Myocyte (in vitro differentiated cells): ENCODE measurements around the gene HEXD. TPM values are rescaled to one million over a fixed set of nuclear protein-coding genes. Genes with fewer than 3 reads are reported as not detected.
"Not testable (repeated sequence)": the region's sequence is repeated elsewhere in the genome, so short reads cannot be mapped to it uniquely, and the experiment has no call there.

Experiments used
- DNase-seq: peaks from one replicate; pipeline ENCODE4 v3.0.0-alpha.2; 2012; ENCODE audit warnings: low read depth
- total RNA-seq: library from RNA; depleted of rRNA; stranded (reverse); fragments of >200 nt; gene quantifications from 2 replicates; pipeline ENCODE4 v1.2.3, GENCODE V29; 2014

Gene HEXD
- total RNA-seq, 1 donor from 2014 or later: 30.2 TPM

DNA sequence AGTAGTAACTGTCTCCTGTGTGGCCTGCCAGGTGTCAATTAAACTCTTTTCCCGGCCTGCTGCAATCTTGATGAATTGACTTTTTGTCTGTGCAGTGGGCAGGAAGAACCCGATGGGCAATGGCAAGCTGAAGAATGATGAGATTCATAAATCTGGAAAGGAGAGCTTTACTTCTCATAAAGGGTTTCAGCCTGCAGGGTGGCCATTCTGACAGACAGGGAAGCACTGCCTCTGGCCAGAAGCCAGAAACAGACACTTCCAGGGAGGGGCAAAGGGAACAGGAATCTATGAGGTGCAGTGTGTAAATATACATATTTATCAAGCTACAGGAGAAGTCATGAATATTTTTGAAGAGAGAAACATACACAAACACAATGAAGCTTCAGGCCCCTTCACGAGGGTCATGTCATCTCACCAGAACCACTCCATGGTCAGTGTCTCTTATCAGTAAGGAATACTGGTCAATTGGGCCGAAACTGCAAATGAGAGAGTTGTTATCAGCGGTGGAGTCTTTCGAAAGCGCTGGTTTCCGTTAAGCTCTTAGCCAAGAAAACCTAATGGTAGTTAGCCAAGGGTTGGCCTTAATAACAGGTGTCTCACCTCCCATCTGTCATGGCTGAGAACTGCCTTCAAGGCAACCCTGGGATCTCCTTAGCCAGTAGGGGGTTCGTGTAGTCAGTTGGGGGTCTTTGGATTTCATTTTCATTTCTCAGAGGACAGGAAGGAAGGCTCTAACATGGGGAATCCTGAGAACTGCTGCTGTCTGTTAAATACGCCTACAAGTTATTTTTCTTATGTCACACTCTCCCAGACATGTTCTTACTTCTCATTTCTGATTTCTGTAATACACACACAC is 39.2 kb downstream of the HEXD start:
- no peak for DNase-seq

DNA sequence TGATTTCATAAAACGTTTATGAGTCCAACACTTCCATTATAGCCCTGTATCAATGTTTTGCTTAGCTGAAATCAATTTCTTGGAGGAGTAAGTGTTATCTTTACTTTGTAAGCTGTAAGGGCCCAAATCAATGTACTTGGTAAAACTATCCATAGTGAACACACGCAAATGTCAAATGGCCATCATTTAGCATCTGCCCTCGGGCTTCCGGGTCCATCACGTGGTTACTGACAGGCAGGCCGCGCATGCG is 39.7 kb downstream of the HEXD start:
- DNase-seq: no peak

DNA sequence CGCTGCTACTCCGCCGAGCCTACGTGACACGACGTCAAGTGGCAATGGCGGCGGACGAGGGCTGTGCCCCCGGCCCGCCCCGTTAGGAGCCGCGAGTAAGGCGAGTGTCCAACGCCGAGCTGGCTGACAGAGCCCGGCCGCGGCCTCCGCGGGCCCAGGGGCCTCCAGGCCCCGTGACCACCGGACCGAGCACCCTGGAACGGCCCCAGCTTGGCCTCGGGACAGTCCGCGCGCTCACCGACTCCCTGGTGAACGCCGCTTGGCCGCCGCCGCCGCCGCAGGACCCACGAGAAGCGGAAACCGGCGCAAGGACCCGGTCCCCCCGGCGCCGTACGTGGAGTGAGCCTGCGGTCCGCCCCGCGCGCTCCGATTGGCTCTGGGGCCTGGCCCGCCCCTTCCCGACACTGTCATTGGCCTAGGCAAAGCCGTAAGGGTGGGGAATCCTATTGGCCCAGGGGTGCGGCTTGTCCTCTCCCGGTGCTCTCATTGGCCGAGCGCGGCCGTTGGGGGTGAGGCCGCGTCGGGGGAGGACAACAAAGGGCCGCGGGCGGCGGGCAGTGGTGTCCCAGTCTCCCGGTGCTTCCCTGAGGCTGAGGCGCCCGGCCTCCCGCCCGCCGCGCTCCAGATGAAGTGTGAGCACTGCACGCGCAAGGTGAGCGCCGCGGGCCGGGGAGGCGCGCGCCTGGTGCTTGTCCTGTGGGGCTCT is 40.2 kb downstream of the HEXD start, which contains the start of gene NARF:
Gene NARF, plus strand, starts transcription at position 563 of the 706 bp plus-strand sequence. Its CDS starts 63 bp downstream, at position 626.
- peak; percentile 99 for DNase-seq

DNA sequence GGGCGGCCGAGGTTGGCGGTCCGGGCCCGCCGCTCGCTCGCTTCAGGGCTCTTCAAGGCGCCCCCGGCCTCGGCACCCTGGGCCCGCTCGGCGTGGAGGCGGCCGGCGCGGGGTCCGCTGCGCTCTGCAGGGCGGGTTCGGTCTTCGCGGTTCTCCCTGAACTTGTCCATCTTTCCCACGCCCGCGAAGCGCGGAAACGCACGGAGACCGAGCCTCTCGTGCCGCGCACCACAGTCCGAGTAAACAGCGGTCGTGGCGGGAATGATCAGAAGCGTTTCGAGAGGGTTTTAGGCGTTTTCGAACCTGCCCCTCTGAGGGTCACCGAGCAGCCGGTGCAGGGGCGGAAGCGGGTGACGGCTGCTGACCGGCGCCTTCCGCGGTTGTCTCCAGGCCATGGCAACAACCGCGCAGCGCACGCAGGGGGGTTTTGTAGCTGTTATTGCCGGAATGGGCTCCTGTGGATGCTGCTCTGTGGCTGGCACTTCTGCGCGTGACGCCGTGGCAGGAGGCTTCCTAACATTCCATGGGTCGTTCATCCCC is 40.8 kb downstream of the HEXD start:
- DNase-seq: peak; percentile 54

DNA sequence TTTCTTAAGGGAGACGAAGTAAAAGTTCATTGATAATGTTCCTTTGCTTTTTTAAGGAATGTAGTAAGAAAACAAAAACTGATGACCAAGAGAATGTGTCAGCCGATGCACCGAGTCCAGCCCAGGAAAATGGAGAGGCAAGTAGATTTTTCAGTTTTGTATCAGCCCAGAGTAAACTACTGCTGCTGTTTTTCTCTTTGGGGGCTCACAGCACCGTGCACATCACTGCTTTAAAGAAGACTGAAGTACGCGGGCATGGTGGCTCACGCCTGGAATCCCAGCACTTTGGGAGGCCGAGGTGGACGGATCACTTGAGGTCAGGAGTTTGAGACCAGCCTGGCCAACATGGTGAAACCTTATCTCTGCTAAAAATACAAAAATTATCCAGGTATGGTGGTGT is 41.8 kb downstream of the HEXD start:
- not testable (repeated sequence) for DNase-seq

DNA sequence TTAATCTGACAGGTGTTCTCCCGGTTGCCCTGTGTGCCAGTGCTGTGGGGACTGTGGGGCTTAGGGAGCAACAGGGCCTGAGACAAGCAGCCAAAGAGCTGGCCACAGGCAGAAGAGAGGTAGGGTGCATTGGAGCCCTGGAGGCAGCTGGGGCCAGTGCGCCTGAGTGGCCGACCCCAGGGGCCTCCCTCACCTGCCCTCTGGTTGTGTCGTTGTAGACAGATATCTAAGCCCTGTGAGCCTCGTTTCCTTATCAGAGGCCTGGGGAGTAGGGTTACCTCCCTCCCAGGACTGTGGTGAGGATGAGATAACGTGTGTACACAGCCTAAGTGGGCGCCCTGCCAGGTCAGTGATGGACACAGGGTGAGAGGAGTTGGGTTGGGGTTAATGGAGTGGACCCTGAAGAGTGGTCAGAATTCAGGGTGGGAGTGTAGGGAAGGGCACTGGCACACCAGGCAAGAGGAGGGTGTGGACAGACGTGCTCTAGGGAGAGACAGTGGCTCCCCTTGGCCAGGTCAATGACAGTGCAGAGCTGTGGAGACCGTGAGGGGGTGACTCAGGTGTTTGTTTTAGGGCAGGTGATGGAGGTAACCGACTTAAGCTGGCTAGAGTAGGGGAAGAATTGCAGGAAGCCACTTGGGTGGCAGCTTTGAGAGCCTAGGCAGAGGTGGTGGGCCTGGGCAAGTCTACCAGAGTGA is 43.8 kb downstream of the HEXD start:
- no peak for DNase-seq

DNA sequence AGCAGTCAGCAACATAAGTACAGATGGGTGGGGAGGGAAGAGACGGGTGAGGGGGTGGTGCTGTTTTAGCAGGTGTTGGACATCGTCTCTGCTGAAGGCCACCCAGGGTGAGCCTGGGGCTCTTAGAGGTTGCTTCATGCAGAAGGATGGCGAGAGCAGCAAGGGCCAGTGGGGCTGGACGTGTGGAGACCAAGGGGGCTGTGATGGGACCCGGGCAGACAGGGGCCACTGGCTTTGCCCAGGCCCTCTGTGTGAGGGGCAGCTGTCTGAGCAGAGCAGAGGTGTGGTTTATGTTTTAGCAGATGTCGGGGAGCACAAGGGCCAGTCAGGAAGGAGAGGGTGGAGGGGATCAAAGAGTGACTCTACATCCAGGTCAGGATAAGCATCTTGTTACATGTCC is 45.2 kb downstream of the HEXD start:
- DNase-seq: no peak

DNA sequence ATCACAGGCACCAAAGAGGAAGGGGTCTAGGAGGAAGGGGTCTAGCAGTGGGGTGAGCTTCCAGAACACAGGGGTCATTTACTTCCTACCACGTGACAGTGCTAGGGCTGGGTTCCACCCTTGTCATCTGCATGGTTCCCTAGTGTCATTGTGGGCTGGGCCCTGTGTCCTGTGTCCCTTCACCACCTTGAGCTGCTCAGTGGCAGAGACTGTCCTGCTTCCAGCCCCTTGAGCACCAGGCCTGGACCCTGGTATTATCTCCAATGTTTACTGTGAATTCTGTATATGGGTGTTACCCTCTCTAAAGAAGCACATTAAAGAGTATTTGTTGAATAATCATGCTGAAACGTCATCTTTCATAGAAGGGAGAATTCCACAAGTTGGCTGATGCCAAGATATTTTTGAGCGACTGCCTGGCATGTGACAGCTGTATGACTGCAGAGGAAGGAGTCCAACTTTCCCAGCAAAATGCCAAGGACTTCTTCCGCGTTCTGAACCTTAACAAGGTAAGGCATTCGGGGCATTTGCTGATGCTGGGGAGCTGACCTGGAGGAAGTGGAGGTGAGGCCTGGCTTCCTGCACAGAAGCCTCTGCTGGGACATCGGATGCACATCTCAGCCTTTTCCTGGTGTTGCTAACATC is 45.9 kb downstream of the HEXD start:
- DNase-seq: no peak

DNA sequence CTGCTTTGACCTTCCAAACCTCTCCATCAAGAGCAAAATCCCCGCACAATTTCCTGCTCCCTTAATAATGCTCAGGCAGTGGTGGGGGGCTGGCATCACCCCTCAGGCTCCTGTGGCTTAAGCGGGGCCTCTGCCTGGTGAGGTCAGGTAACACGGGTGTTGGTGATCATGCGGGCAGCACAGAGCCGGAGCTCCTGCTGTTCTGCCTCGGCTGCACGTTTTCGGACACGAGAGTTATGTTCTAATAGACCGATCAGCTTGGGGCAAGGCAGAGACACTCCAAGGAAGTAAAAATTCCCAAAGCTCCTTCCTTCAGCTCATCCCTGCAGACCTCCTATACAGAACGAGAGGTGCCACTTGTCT is 46.4 kb downstream of the HEXD start:
- no peak for DNase-seq

DNA sequence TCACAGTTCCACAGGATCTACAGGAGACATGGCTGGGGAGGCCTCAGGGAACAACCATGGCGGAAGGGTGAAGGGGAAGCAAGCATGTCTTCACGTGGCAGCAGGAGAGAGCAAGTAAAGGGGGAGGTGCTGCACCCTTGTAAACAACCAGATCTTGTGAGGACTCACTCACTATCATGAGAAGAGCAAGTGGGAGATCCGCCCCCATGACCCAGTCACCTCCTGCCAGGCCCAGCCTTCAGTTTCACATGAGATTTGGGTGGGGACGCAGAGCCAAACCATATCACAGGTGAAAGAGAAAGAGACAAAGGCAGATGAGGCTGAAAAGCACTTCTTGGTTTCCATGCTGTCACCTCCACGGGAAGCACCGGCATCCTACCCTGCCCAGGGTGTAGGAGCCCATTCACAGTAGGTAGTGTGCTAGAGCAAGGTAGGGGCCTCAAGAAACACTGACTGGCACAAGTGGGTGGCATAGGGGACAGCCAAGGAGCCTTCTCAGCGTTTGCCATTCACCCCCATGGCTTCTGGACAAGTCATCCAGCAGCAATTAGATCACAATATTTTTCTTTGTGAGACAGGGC is 47.0 kb downstream of the HEXD start:
- no peak for DNase-seq

DNA sequence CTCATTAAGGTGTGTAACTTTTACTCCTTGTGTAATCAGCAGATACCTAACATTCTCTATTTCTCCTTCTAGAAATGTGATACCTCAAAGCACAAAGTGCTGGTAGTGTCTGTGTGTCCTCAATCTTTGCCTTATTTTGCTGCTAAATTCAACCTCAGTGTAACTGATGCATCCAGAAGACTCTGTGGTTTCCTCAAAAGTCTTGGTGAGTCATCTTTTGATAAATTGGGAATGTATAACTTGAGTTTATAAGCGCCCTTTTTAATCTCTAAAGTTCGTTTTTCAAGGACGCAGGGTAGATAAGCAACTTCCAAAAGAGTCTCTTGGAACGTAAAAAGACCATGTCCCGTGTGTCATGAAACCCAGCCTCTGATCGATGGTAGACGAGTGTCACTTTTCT is 50.5 kb downstream of the HEXD start:
- DNase-seq: no peak

DNA sequence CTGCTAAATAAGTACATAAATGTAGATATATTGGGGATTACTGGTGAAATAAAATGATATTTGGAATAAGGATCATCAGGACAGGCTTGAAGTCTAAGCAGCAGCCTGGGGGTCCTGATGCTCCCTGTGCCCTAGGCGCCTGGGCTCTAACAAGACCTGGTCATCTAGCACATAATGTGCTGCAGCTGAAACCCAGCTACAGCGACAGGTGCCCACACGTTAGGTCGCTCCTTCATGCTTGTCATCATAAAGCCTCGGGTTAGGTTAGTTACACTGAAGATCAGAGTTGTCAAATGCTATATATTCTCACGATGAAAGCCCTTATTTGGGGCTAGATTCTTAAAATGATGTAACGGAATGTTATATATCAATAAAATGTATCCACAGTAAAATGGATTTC is 51.9 kb downstream of the HEXD start:
- no peak for DNase-seq

DNA sequence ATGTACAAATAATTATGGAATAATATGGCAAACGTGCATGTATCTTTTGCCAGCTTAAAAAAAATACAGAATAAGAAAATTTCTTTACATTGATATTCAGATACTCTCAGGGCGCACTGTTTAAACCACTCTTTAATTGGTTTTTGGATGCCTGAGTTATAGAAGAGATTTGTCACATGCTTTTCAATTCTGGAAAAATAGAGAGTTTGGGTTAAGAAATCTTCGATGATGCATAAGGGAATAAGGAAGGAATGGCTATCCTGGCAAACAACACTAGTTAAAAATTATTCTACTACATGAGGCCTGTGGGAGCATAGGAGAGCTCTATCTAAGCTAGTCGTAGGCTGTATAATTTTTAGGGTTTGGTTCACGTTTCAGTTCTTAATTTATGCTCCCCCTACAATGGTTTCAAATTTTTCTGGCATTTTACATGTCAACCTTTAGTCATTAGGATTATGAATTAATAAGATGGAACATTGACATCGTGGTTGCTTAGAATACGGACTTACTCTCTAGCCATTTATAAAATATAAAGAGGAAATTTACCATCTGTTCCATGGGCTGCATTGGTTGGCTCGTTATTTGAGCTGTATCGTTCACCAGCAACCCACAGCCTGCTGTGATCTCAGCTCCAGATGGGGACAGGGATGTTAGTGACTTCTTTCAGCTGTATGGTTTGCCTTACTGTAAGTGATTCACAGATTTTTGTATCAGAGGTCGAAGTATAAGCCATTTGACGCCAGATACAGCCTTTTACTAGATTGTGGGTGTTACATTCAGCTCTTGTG is 56.3 kb downstream of the HEXD start:
- no peak for DNase-seq

DNA sequence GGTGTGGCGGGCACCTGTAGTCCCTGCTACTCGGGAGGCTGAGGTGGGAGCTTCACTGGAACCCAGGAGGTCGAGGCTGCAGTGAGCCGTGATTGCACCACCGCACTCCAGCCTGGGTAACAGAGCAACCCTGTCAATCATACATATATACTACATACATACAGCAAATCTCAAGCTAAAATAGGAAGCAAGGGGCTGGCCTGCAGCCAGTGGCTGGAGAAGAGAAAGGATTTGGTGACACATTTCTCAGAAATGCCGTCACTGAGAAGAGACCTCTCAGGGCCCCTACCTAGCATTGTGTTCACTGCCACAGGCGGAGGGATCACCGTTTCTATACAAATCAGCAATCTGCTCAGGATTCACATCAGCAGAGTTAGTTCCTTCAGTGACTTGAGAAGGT is 57.3 kb downstream of the HEXD start:
- no peak for DNase-seq

DNA sequence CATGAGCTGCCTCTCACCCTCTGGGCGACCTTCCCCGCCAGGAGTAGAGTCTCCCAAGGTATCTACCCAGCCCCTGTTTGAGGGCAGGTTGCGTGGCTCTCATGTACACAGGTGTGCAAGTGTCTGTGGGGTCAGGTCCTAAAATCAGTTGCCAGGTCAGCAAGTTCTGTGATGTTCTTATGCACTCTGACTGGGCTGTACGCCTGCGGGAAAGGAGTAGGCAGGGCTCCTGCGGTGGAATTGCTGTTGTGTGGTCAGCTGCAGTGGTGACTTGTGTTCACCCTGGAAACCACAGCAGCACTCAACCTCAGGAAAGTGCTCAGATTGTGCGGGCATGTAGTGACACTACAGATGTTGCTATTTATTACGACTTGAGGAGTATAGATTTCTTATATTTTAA is 59.8 kb downstream of the HEXD start:
- peak; percentile 70 for DNase-seq

DNA sequence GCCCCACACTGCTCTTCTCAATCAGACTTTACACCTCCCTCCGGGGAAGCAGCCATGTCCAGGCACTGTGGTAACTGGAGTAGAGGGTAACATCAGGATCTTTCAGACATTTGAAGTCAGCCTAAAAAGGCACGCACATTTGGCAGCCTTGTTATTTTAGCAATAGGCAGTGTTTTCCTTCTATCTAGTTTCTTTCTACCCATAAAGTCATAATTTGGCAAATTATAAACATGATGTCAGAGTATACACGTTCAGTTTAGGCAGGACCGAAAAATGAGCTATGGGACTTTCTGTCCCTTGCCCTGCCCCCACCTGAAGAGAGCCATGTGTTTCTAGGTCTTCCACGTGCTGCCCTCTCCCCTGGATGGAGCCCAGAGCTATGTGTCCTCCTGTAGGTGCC is 61.5 kb downstream of the HEXD start:
- no peak for DNase-seq

DNA sequence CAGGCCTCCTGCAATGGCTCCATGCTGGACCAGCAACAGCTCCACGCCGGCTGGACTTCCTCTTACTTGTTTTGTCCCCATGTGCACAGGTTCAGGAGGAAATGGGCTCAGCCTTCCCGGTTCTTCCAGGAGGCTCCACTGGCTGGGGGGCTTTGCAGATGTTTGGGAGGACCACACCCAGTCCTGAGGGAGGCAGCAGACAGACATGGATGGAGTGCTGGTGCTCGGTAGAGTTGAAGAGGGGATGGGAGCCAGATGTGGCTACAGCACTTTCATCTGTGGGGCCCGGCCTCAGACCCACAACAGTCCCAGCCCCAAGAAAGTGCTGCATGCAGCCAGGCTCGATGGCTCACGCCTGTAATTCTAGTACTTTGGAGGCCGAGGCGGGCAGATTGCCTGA is 62.2 kb downstream of the HEXD start:
- no peak for DNase-seq

DNA sequence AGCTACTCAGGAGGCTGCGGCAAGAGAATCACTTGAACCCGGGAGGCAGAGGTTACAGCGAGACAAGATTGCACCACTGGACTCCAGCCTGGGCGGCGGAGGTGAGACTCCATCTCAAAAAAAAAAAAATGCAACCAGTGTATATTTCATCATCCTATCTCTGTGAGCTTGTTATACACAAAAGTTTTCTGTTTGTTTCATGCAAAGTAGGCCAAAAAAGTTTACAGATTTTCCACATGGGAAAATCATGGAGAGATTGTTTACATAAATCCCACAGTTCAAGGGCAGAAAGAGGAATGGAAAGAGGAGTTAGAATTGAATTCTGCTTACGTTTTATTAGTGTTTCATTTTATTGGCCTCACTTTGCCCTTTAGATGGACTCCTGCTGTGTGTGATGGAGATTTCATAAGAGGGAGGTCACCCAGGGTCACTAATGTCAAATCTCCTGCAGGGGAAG is 65.1 kb downstream of the HEXD start:
- DNase-seq: no peak

DNA sequence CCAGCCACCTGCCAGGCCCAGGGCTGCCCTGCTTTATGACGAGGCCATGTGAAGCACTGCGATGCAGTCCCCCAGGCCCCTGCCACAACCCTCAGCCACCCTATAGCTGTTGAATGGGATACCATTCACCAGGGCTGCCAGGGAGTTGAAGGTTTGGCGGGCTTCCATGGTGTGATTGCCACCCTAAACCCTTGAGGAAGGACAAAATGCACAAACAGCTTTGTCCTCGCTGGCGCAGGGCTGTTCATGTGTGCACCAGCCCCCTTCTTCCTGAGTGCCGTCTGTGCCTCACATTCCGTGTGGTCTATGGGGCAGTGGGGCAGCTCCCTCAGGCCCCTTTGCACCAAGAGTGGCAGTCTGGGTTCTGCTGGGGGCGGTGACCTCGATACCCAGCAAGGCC is 65.7 kb downstream of the HEXD start:
- no peak for DNase-seq
